H1 (cell line): ENCODE results near the gene PTPRE.

Source experiments
- BRCA1 ChIP-seq: IDR thresholded peaks from 2 replicates; pipeline ENCODE4 v1.6.1; 2012; ENCODE audit warnings: low read depth, low read length, improper control_type of control experiment
- EZH2 ChIP-seq: fragments of 200-600 bp; sonication (generic); IDR thresholded peaks from 2 replicates; pipeline ENCODE4 v1.7.1; 2012; ENCODE audit warnings: low read depth, mild to moderate bottlenecking, moderate library complexity, low read length, inconsistent platforms; ENCODE audit not compliant: severe bottlenecking
- JUN ChIP-seq: IDR thresholded peaks from 2 replicates; pipeline ENCODE4 v1.6.1; 2011; ENCODE audit warnings: low read depth, mild to moderate bottlenecking, improper control_type of control experiment, low read length
- KDM5A ChIP-seq: fragments of 200-600 bp; IDR thresholded peaks from 2 replicates; pipeline ENCODE4 v1.7.1; 2012; ENCODE audit warnings: mild to moderate bottlenecking, low read length, inconsistent platforms, mixed read lengths
- PHF8 ChIP-seq: fragments of 200-600 bp; sonication (generic); conservative IDR thresholded peaks from 2 replicates; pipeline ENCODE4 v1.7.1; 2012; ENCODE audit warnings: low read depth, mild to moderate bottlenecking, inconsistent platforms, low read length, moderate library complexity
- POLR2A ChIP-seq, 2 experiments: IDR thresholded peaks; 1 replicate in 1 of 2; 2 replicates in 1 of 2; pipeline ENCODE4 v1.6.1; 2011; ENCODE audit warnings: low read depth in 2 of 2, low read length in 2 of 2, mild to moderate bottlenecking in 2 of 2; ENCODE audit errors: control extremely low read depth in 1 of 2
- POLR2AphosphoS5 ChIP-seq: IDR thresholded peaks from 2 replicates; pipeline ENCODE4 v1.6.1; 2011; ENCODE audit warnings: low read depth, low read length
- RFX5 ChIP-seq: IDR thresholded peaks from 2 replicates; pipeline ENCODE4 v1.6.1; 2011; ENCODE audit warnings: low read depth, low read length, improper control_type of control experiment, borderline replicate concordance
- SIN3A ChIP-seq, 2 experiments: IDR thresholded peaks in 1 of 2; conservative IDR thresholded peaks in 1 of 2; 2 replicates each; pipeline ENCODE4 v1.6.1; 2011 to 2012; ENCODE audit warnings: low read length in 2 of 2, improper control_type of control experiment in 1 of 2, low read depth in 1 of 2, mild to moderate bottlenecking in 1 of 2
- TBP ChIP-seq: IDR thresholded peaks from 2 replicates; pipeline ENCODE4 v1.6.1; 2011; ENCODE audit warnings: low read depth, low read length, improper control_type of control experiment
- TCF12 ChIP-seq: IDR thresholded peaks from 2 replicates; pipeline ENCODE4 v1.6.1; 2011; ENCODE audit warnings: low read depth, mild to moderate bottlenecking, low read length
- TF ChIP-seq, protein P1 (sequence below), 3 experiments: IDR thresholded peaks; 1 replicate in 2 of 3; 2 replicates in 1 of 3; pipeline versions ENCODE4 v1.5.1 to v1.6.1; 2011; ENCODE audit warnings: low read length in 3 of 3, mild to moderate bottlenecking in 3 of 3, inconsistent platforms in 2 of 3, low read depth in 1 of 3, moderate library complexity in 1 of 3; ENCODE audit not compliant: insufficient read depth in 1 of 3; ENCODE audit errors: control extremely low read depth in 1 of 3
- TF ChIP-seq, protein P2 (sequence below): IDR thresholded peaks from 2 replicates; pipeline ENCODE4 v1.6.1; 2012; ENCODE audit warnings: inconsistent platforms

DNA sequence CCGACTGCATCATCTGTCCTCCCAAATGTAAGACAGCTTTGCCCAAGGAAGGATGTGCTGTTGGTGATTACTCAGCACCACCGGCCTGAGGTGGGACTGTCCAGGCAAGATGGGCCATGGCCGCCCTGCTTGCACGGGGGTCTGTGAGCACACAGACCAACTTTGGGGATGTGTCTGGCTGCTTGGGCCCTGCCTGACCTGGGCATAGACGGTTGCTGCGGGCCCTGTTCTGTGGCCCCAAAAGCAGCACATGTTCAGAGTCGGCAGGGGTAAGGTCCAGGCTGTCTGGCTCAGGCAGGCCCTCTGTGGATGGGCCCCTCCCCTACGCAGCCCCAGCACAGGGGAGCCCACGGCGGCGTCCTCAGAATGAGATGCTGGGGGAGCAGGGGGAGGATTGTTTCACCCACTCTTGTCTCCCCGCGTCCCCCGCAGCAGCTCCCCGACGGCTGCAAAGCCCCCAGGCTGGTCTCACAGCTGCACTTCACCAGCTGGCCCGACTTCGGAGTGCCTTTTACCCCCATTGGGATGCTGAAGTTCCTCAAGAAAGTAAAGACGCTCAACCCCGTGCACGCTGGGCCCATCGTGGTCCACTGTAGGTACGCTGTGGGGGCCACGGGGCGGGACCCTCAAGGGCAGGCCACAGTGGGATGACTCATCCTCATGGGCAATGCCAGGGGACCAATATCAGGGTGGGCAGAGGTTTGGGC, 160.9 kb downstream of the PTPRE start:
- TF ChIP-seq, protein P1, sequence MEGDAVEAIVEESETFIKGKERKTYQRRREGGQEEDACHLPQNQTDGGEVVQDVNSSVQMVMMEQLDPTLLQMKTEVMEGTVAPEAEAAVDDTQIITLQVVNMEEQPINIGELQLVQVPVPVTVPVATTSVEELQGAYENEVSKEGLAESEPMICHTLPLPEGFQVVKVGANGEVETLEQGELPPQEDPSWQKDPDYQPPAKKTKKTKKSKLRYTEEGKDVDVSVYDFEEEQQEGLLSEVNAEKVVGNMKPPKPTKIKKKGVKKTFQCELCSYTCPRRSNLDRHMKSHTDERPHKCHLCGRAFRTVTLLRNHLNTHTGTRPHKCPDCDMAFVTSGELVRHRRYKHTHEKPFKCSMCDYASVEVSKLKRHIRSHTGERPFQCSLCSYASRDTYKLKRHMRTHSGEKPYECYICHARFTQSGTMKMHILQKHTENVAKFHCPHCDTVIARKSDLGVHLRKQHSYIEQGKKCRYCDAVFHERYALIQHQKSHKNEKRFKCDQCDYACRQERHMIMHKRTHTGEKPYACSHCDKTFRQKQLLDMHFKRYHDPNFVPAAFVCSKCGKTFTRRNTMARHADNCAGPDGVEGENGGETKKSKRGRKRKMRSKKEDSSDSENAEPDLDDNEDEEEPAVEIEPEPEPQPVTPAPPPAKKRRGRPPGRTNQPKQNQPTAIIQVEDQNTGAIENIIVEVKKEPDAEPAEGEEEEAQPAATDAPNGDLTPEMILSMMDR (IDR thresholded peaks at IDR 0.05; ENCODE audit: control extremely low read depth in 1 of 3, insufficient read depth in 1 of 3, low read depth in 1 of 3, low read length in 3 of 3): no peak
- TF ChIP-seq POLR2A (IDR thresholded peaks at IDR 0.05; ENCODE audit: control extremely low read depth in 1 of 2, low read depth in 2 of 2, low read length in 2 of 2): no peak
- TF ChIP-seq EZH2: no peak
- no peak for TF ChIP-seq KDM5A
- no peak for TF ChIP-seq TBP
- TF ChIP-seq SIN3A (conservative IDR thresholded peaks at IDR 0.05 in 1 of 2, IDR thresholded peaks at IDR 0.05 in 1 of 2; ENCODE audit: low read depth in 1 of 2, low read length in 2 of 2): no peak
- TF ChIP-seq RFX5: no peak
- TF ChIP-seq BRCA1: no peak
- TF ChIP-seq POLR2AphosphoS5: no peak
- no peak for TF ChIP-seq TCF12
- TF ChIP-seq PHF8: no peak
- no peak for TF ChIP-seq JUN
- TF ChIP-seq, protein P2, sequence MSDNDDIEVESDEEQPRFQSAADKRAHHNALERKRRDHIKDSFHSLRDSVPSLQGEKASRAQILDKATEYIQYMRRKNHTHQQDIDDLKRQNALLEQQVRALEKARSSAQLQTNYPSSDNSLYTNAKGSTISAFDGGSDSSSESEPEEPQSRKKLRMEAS: no peak
